Measurements from ENCODE around the gene DSC2.

Gene DSC2

GRCh38 chr18:31049189-31049588, 53.0 kb downstream of the DSC2 start:
- Histone ChIP-seq H3K79me2 (no peaks in the 10 kb centered on the region), H3K9me3 (ENCODE audit: control insufficient read depth, low read length) (no peaks in the 10 kb centered on the region), H3K9ac (no peak overlapping the region), H3K27me3 (ENCODE audit: control insufficient read depth, insufficient read depth, low read length) (no peaks in the 10 kb centered on the region), H3K4me2 (ENCODE audit: low read length) (no peak overlapping the region), H3K36me3 (ENCODE audit: control insufficient read depth, insufficient read depth, low read length) (no peaks in the 10 kb centered on the region), H3K4me3 (ENCODE audit: low read depth, low read length) (no peak overlapping the region), H3K4me1 (no peaks in the 10 kb centered on the region), H3K27ac (no peak overlapping the region), H2AFZ (no peak overlapping the region)
- TF ChIP-seq CTCF (IDR thresholded peaks at IDR 0.05), result no peak

GRCh38 chr18:31048216-31048615, 54.0 kb downstream of the DSC2 start:
- no peak overlapping the region for H3K27ac ChIP-seq
- H3K9ac ChIP-seq, result no peak overlapping the region
- H3K9me3 ChIP-seq (ENCODE audit: control insufficient read depth, low read length), result no peaks in the 10 kb centered on the region
- H3K4me2 ChIP-seq (ENCODE audit: low read length), result no peak overlapping the region
- no peaks in the 10 kb centered on the region for H3K36me3 ChIP-seq (ENCODE audit: control insufficient read depth, insufficient read depth, low read length)
- no peak for TF ChIP-seq CTCF (IDR thresholded peaks at IDR 0.05)
- H2AFZ ChIP-seq, result no peak overlapping the region
- H3K27me3 ChIP-seq (ENCODE audit: control insufficient read depth, insufficient read depth, low read length), result no peaks in the 10 kb centered on the region
- no peak overlapping the region for H3K4me3 ChIP-seq (ENCODE audit: low read depth, low read length)
- H3K4me1 ChIP-seq, result no peaks in the 10 kb centered on the region
- H3K79me2 ChIP-seq, result no peaks in the 10 kb centered on the region

- H2AFZ ChIP-seq, result no peak overlapping the region
- no peaks in the 10 kb centered on the region for H3K9me3 ChIP-seq (ENCODE audit: control insufficient read depth, low read length)
- H3K4me2 ChIP-seq (ENCODE audit: low read length), result no peak overlapping the region
- no peak overlapping the region for H3K9ac ChIP-seq
- H3K79me2 ChIP-seq, result no peaks in the 10 kb centered on the region
- no peak overlapping the region for H3K4me3 ChIP-seq (ENCODE audit: low read depth, low read length)
- H3K36me3 ChIP-seq (ENCODE audit: control insufficient read depth, insufficient read depth, low read length), result no peaks in the 10 kb centered on the region
- H3K27me3 ChIP-seq (ENCODE audit: control insufficient read depth, insufficient read depth, low read length), result no peaks in the 10 kb centered on the region
- no peak for TF ChIP-seq CTCF (IDR thresholded peaks at IDR 0.05)
- H3K4me1 ChIP-seq, result no peaks in the 10 kb centered on the region
- H3K27ac ChIP-seq, result no peak overlapping the region
Measured at GRCh38 chr18:31046916-31047315, 55.3 kb downstream of the DSC2 start.

GRCh38 chr18:31045599-31045998, 56.6 kb downstream of the DSC2 start:
- Histone ChIP-seq H3K4me3 (ENCODE audit: low read depth, low read length) (no peak overlapping the region), H2AFZ (no peak overlapping the region), H3K79me2 (no peaks in the 10 kb centered on the region), H3K4me1 (no peaks in the 10 kb centered on the region), H3K27ac (no peak overlapping the region), H3K36me3 (ENCODE audit: control insufficient read depth, insufficient read depth, low read length) (no peaks in the 10 kb centered on the region), H3K4me2 (ENCODE audit: low read length) (no peak overlapping the region), H3K27me3 (ENCODE audit: control insufficient read depth, insufficient read depth, low read length) (peaks cover 5% of the 10 kb centered on the region), H3K9me3 (ENCODE audit: control insufficient read depth, low read length) (no peaks in the 10 kb centered on the region), H3K9ac (no peak overlapping the region)
- no peak for TF ChIP-seq CTCF (IDR thresholded peaks at IDR 0.05)

GRCh38 chr18:31044926-31045325, 57.3 kb downstream of the DSC2 start:
- no peaks in the 10 kb centered on the region for H3K9me3 ChIP-seq (ENCODE audit: control insufficient read depth, low read length)
- H3K27ac ChIP-seq, result no peak overlapping the region
- no peaks in the 10 kb centered on the region for H3K79me2 ChIP-seq
- no peak for TF ChIP-seq CTCF (IDR thresholded peaks at IDR 0.05)
- H3K4me2 ChIP-seq (ENCODE audit: low read length), result no peak overlapping the region
- no peak overlapping the region for H3K9ac ChIP-seq
- no peaks in the 10 kb centered on the region for H3K36me3 ChIP-seq (ENCODE audit: control insufficient read depth, insufficient read depth, low read length)
- no peak overlapping the region for H2AFZ ChIP-seq
- no peak overlapping the region for H3K4me3 ChIP-seq (ENCODE audit: low read depth, low read length)
- H3K27me3 ChIP-seq (ENCODE audit: control insufficient read depth, insufficient read depth, low read length), result peaks cover 5% of the 10 kb centered on the region
- no peaks in the 10 kb centered on the region for H3K4me1 ChIP-seq
